Stimulated activated CD4-positive, alpha-beta T cell treated with anti-CD3 and anti-CD28 coated beads, TNF-alpha, amount 100 ng/mL, for 4 hours (primary cell): ENCODE data around the gene MKS1.

Source experiments
- DNase-seq, 3 experiments: peaks; one replicate each; pipeline ENCODE4 v3.0.0-alpha.2; 2020; ENCODE audit warnings: low read depth in 3 of 3

MKS1 gene

DNA sequence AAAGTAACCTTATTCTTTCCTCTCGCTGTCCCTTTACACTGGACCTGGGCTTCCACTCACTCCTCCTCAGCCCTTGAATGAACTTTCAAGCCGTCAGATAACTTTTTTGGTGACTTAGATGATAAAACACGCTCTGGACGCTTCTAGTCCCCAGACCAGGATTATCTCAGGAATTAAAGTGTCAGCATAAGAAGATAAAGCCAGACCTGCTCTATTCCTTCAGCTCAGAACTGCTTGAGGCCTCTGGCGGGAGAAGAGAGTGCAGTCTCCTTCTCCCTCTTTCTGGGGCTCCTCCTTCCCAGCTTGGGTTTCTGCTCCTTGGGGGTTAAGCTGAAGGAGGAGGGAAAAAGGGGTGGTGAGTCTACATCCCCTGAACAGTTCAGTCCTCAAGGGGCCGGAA lies 25.9 kb upstream of the MKS1 start:
- no peak for DNase-seq

- DNase-seq: no peak
Observed at GRCh38 chr17:58242171-58242784, 23.2 kb upstream of the MKS1 start.

DNA sequence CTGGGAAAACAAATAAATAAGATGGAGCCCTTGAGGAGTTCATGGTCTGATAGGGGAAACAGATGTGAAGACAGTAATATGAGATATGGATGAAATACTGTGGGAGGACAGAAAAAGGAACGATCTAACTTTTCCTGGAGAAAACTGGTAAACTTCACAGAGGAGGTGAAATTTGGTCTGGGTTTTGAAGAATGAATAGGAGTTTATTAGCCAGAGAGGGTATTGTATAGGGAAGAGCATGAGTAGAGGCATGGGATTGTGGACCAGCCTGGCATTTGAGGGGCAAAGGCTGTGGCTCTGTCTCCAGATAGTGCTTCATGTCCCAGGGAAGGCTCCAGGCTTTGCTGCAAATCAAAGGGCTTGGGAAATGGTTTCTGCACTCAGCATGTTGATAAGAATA lies 20.9 kb upstream of the MKS1 start:
- no peak for DNase-seq

DNA sequence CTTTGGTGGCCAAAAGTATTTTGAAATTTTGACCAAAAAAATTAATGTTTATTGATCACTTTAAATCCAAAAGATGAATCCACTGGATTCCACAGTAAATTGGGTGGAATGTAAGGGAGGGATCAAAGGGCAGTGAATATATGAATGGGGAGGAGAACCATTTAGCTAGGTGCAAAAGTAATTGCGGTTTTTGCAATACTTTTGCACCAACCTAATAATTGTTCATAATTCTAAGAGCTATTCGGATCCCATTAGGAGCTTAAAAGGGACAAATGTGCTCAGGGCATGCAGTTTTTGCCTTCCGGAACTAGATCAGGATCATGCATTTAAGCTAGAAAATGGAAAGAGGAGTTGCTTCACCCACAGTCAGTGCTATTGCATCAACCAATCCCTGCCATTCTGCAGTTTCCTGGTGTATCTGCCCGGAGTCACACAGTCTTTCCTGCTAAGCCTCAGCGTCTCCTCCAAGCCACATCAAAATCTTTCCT lies 19.1 kb upstream of the MKS1 start, which contains the start of gene LPO:
LPO (plus strand) TSS at position 438 of the 488 bp plus-strand sequence. CDS start 4,396 bp downstream, outside the sequence.
- no peak for DNase-seq

GRCh38 chr17:58236394-58236793 lies 17.3 kb upstream of the MKS1 start:
- DNase-seq: no peak

- no peak for DNase-seq
Observed at GRCh38 chr17:58235821-58236220, 16.8 kb upstream of the MKS1 start.

- DNase-seq: no peak
Observed at GRCh38 chr17:58234512-58234911, 15.5 kb upstream of the MKS1 start.

GRCh38 chr17:58233543-58233942 lies 14.5 kb upstream of the MKS1 start:
- no peak for DNase-seq

GRCh38 chr17:58232707-58233156 lies 13.7 kb upstream of the MKS1 start:
- no peak for DNase-seq

DNA sequence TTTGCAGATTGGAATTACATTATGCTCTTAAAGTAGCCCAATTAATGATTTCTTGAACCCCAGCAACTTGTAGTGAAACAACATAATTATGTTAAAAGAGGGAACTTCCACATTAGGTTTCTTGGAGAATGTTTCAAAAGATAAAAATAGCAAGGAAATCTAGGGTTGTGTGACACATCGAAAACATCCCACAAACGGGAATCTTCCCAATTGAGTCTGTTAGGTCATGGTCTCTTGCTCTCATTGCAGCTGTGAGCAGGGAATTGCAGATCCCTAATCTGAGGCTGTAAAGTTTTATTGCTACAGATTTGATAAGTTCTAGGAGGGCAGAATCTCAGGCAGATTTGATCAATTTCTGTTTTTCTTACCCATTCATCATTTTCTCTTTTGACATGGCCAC lies 12.6 kb upstream of the MKS1 start:
- no peak for DNase-seq

- no peak for DNase-seq
Observed at GRCh38 chr17:58229881-58230280, 10.8 kb upstream of the MKS1 start.

DNA sequence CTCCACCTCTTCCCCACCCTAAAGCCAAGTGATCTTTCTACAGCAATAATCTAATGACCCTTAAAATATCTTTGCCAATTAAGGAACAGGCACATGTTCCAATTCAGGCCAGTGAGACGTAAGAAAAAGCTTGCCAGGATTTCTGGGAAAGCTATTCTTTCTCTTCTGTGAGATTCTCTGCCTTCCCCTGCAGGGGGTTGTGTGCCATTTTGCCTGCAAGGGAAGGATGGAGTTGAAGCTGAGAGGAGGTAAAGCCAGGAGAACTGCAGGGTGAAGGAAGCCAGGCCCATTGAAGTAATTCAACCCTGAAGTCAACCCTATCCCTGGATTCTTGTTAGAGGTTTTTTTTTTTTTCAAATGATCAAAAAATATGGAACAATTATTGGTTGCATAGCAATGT lies 10.3 kb upstream of the MKS1 start:
- no peak for DNase-seq

- DNase-seq: no peak
Observed at GRCh38 chr17:58228679-58229078, 9.6 kb upstream of the MKS1 start.

GRCh38 chr17:58227733-58228132 lies 8.7 kb upstream of the MKS1 start:
- DNase-seq: no peak

DNA sequence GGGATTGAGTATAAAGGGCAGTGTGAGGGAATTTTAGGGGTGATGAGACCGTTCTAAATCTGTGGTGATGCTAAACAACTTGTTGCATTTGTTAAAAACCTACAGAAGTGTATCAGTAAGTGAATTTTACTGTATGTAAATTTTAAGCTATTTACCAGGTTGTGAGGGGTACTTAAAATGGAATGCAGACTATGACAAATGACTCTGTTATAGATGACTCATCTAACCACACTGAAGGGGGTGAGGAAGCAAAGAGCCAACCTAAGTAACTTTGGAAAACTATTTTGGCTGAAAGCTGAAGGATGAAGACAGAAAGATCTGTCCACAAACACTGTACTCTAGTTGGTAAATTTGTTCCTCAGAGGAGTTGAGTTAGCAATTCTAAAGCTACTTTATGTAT lies 5.3 kb upstream of the MKS1 start:
- no peak for DNase-seq

GRCh38 chr17:58219789-58220183 lies 731 bp upstream of the MKS1 start:
- no peak for DNase-seq

GRCh38 chr17:58217766-58218165 lies 1.3 kb downstream of the MKS1 start:
- DNase-seq: no peak

GRCh38 chr17:58215685-58216084 lies 3.4 kb downstream of the MKS1 start:
- DNase-seq: no peak

- DNase-seq: no peak
Observed at GRCh38 chr17:58210922-58211321, 8.1 kb downstream of the MKS1 start.

DNA sequence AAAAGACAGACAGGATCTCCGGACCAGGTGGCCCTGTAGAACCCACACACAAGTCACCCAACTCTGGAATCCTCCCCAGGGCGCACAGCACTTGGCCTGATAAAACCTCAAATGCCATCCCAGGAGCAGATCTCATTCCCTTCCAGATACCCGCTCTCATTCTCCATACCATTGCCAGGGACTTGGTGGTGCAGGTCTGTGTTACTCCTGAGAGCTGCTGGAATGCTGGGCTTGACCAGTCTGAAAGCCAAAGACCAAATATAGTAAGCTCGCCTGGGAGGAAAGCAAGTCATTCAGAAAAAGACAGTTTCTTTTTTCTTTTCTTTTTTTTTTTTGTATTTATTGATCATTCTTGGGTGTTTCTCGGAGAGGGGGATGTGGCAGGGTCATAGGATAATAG lies 10.7 kb downstream of the MKS1 start:
- DNase-seq: no peak

DNA sequence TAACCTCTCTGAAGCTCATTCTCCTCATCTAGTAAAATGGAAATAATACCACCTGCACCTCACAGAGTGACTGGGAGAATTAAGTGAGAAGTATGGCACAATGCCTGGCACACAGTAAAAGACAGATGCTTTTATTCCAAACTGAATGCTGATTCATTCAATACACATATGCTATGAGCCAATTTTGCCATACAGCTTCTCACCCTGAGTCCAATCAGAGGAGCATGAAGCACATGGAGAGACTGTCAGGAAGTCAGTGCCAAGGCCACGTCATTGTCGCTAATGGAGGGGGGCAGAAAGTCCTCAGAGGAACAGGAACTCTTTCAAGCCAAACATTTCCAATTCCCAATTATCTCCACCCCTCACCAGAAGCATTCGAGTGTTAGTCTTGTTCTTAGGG lies 11.6 kb downstream of the MKS1 start:
- DNase-seq: no peak

DNA sequence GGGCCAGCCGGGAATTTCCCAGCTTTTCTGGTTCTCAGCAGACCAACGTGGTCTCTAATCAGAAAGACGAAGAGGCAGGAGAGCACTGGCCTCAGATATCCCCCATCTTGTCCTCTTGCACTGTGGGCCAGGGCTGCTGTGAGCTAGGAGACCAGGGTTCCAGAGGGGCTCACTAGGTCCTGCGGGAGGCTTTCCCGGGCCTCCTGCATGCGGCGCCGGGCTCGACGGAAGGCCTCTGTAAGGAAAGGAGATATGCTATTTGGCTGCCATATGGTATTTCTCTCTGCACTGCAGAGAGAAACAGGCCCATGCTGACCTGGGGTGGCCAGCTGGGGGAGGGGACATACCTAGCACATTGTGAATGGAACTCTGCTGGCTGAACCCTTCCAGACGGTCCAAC lies 13.1 kb downstream of the MKS1 start:
- no peak for DNase-seq

- no peak for DNase-seq
Observed at GRCh38 chr17:58204796-58205195, 14.3 kb downstream of the MKS1 start.

GRCh38 chr17:58202859-58203258 lies 16.2 kb downstream of the MKS1 start:
- DNase-seq: no peak
